B cell (primary cell): ENCODE results near the gene FGF4.

ENCODE experiments used
- EZH2 ChIP-seq: IDR thresholded peaks from 2 replicates; pipeline ENCODE4 v1.6.1; 2012; ENCODE audit warnings: borderline replicate concordance, low read depth, mild to moderate bottlenecking, moderate library complexity, low read length; ENCODE audit not compliant: insufficient read depth, poor library complexity, severe bottlenecking
- TF ChIP-seq, protein P1 (sequence below): fragments of 200-600 bp; IDR thresholded peaks from one replicate; pipeline ENCODE4 v1.8.0; 2022; ENCODE audit warnings: antibody characterized with exemption, mild to moderate bottlenecking

- TF ChIP-seq, protein P1, sequence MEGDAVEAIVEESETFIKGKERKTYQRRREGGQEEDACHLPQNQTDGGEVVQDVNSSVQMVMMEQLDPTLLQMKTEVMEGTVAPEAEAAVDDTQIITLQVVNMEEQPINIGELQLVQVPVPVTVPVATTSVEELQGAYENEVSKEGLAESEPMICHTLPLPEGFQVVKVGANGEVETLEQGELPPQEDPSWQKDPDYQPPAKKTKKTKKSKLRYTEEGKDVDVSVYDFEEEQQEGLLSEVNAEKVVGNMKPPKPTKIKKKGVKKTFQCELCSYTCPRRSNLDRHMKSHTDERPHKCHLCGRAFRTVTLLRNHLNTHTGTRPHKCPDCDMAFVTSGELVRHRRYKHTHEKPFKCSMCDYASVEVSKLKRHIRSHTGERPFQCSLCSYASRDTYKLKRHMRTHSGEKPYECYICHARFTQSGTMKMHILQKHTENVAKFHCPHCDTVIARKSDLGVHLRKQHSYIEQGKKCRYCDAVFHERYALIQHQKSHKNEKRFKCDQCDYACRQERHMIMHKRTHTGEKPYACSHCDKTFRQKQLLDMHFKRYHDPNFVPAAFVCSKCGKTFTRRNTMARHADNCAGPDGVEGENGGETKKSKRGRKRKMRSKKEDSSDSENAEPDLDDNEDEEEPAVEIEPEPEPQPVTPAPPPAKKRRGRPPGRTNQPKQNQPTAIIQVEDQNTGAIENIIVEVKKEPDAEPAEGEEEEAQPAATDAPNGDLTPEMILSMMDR = no peak
- no peak for TF ChIP-seq EZH2
Observed at GRCh38 chr11:69797156-69797555, 22.0 kb upstream of the FGF4 start.
